Renal cortical epithelial cell (primary cell): ENCODE measurements around the gene TBC1D19. TPM values are rescaled to one million over a fixed set of nuclear protein-coding genes. Genes with fewer than 3 reads are reported as not detected.

Experiments used
- DNase-seq: peaks from one replicate; pipeline ENCODE4 v3.0.0-alpha.2; 2011; ENCODE audit warnings: low read depth
- total RNA-seq: library from RNA; depleted of rRNA; stranded (reverse); fragments of >200 nt; gene quantifications from 2 replicates; pipeline ENCODE4 v1.2.3, GENCODE V29; 2014

Gene TBC1D19
- total RNA-seq, 1 donor from 2014 or later: 75.4 TPM

DNA sequence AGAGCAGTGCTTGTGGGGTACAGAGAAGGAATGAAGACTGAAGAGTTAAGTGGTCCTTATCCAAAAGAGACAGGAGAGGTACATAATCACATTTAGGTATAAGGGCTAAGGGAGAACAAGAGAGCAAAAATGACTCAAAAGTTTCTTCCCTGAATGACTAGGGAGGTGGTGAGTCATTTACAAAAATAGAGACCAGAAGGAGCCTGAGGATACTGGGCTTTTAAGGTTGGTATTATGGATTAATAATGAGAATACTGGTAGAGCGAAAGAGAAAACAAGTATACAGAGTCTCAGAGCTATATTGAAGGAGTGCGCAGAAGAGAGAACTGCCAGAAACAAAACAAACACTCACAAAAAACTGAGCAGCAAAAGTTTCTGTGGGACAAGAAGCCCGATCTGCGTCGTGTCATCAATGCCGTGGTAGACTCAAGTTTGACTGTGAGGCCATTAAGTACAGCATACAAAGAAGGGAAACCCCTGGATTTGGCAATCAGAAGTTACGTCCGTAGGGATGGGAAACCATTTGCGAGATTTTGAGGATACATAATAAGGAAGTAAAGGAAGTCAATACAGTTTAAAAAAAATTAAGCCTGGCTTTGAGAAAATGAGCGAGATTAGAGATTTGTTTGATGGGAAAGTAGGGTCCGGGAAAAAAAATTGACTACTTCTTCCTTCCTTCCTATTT, 147.6 kb downstream of the TBC1D19 start:
- DNase-seq: no peak

DNA sequence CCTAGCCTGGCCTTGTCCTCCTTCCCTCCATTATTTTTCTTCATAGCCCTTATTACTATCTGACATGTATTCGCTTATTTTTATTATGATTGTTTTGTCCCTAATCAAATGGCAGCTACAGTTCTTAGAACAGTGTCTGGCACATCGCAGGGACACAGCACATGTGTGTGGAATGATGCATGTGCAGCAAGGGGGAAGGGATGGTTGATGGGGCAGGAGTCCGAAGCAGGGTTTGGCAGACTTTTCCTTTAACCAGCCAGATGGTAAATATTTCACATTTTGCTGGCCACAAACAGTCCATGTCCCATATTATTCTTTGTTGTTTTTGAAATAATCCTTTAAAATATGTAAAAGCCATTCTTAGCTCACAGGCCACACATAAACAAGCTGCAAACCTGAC, 148.5 kb downstream of the TBC1D19 start:
- no peak for DNase-seq

- peak; percentile 7 for DNase-seq
These were observed 152.7 kb downstream of the TBC1D19 start for GRCh38 chr4:26736621-26737020.

- DNase-seq: no peak
These were observed 153.5 kb downstream of the TBC1D19 start for GRCh38 chr4:26737385-26737784.

DNA sequence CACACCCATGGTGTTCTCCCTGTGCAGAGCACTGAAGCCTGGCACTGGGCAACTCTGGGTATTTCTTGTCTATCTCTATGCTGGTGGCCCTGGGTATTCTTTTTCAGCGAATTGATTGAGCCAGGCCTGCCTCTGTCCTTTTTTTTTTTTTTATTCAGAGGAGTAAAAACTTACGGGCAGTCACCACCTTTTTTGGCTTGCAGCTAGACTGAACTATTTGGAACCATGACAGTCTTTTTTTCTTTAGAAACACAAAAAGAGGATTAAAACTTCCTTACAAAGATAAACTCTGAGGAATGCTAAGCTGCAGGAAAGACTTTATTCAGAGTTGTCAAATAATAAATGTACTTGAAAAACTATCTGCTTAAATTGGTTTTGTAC, 157.6 kb downstream of the TBC1D19 start:
- no peak for DNase-seq

GRCh38 chr4:26746802-26747213, 162.9 kb downstream of the TBC1D19 start:
- no peak for DNase-seq

GRCh38 chr4:26748811-26749210, 164.9 kb downstream of the TBC1D19 start:
- DNase-seq: no peak

- no peak for DNase-seq
These were observed 166.0 kb downstream of the TBC1D19 start for GRCh38 chr4:26749867-26750266.

DNA sequence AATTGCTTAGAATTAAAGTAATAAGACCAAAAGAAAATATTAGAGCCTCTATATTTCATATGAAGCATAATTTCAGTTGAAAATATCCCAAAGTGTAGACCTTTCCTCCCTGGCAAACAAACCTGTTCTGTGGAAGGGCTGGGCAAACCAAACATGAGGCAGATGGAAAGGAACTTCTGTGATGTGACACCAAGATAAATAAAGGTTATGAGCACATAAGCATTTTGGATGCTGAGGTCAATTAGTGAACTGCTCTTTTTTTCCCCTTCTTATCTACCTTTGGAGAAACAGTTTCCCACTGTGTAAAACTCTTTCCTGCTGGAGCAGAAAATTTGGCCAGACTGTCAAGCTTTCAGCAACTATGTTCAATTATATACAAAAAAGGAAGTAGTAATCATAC, 167.1 kb downstream of the TBC1D19 start:
- no peak for DNase-seq

DNA sequence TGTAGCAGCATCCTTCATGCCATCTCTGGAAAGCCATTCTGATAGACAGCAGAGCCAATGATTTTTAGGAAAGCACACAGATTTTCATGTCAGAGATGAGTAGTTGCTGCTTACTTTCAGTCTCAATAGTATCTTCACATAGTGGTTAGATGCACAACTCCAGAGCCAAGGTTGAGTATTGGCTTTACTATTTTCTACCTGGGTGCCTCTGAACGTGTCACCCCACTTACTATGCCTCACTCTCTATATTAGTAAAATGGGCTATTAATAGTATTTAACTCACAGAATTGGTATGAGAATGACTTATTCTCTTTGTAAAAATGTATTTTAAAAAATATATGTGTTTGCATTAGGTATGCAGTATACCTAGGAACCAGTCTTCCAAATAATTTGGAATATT, 168.0 kb downstream of the TBC1D19 start:
- DNase-seq: no peak

DNA sequence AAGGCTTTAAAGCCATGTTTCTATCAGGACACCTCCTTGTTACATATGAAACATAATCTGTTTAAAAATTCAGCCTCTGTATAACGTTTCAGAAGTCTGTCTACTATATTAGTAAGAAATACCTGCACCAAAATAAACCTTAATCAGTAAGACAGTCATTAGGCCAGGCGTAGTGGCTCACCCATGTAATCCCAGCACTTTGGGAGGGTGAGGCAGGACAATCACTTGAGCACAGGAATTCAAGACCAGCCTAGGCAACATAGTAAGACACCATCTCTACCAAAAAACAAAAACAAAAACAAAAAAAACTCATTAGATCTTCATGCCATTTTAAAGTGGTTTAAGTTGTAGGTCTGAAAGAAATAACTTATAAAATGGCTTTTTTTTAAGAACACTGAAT, 169.3 kb downstream of the TBC1D19 start:
- DNase-seq: no peak

DNA sequence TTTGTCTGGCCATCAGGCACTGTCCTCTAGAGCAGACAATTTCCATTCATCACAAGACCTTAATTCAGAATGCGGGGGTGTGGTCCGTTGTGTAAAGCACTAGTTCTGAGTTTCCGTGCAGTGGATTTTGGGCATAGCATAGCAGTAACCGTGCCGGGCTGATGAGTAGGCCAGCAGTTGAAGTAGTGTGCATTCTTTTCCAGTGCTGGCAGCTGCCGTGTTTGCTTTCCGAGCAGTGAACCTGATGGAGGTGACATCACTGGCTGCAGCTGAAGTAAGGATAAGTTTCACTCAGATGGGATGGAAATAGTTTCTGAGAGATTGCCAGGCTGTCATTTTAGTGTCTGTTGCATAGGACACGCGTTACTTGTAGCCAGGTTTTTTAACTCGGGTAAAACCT, 169.7 kb downstream of the TBC1D19 start:
- peak; percentile 9 for DNase-seq

- DNase-seq: no peak
These were observed 173.9 kb downstream of the TBC1D19 start for GRCh38 chr4:26757751-26758150.

DNA sequence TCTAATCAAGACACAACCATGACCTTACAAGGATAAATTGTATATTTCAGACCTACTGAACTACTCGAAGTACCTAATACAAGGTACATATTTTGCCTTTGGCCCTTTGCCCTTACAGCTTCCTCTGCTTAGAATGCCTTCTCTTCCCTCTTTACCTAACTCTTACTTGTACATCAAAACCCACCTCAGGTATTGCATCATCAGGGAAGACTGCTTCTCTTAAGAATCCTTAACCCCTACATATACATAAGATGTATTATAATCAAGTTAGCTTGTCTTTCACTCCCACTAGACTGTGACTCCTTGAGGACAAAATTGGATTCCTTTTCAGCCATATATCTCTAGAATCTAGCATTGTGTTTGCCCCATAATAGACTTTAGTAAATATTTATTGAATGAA, 175.0 kb downstream of the TBC1D19 start:
- DNase-seq: no peak

GRCh38 chr4:26762650-26763049, 178.8 kb downstream of the TBC1D19 start:
- peak; percentile 66 for DNase-seq

DNA sequence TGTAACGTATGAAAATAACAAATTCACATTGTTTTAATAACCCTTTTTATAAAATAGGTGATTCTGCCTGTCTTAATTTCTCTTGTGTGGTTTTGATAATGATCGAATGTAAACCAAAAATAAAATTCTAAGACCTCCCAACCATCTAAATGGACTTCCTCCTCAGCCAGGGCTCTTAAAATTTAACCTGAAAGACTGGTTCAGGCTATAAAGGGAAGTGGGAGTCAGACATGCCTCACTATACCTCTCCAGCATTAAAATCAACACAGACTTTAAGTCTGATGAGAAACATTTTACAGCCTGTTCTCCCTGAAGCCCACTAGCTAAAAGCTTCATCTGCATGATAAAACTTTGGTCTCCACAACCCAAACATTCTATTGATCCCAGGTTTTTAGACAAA, 179.2 kb downstream of the TBC1D19 start:
- no peak for DNase-seq

DNA sequence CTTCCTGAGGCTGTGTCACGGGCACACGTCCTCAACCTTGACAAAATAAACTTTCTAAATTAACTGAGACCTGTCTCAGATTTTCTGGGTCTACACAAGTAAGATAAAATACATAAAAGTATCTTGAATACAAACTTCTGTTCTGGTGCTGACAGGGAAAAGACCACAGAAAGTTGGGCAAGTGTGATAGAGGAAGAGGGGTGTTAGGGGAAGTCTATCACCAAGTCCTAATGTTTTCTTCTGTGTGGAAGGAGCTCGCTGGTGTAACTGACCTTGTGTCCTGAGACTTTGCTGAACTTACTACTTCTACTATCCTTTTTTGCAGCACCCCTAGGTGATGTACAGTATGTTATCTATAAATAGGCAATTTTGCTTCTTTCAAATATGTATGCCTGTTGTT, 179.8 kb downstream of the TBC1D19 start:
- DNase-seq: no peak

GRCh38 chr4:26764231-26764630, 180.3 kb downstream of the TBC1D19 start:
- no peak for DNase-seq

- no peak for DNase-seq
These were observed 181.6 kb downstream of the TBC1D19 start for GRCh38 chr4:26765515-26765914.

GRCh38 chr4:26766141-26766540, 182.3 kb downstream of the TBC1D19 start:
- no peak for DNase-seq

- no peak for DNase-seq
These were observed 188.4 kb downstream of the TBC1D19 start for GRCh38 chr4:26772096-26772873.

GRCh38 chr4:26779224-26779623, 195.3 kb downstream of the TBC1D19 start:
- no peak for DNase-seq

DNA sequence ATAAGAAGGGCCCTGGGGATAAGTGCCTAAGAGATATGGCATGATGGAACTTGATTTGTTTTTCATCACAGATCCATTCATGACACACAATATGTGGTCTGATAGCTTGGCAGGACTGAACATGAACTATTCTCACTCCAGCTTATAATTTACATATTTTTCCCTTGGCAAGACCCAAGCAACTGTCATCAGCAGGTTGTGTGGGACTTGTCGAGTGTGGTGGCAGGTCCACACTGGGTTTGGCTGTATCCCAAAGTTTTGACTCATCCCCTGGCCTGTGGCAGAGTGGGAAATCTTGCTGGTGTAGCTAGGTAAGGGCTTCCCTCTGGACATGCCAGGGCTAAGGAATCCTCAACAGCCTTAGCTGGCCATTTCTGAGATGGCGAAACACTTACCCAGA, 195.8 kb downstream of the TBC1D19 start:
- DNase-seq: peak; percentile 67

GRCh38 chr4:26780539-26780938, 196.7 kb downstream of the TBC1D19 start:
- peak; percentile 78 for DNase-seq
